Muscle of leg (tissue), 11 donors: ENCODE data around the gene MAN1B1. TPM values are rescaled to one million over a fixed set of nuclear protein-coding genes. Genes with fewer than 3 reads are reported as not detected.
A peak's percentile ranks its signal among the peaks of the same experiment; 100 is the strongest.

Experiments used
- DNase-seq: peaks from one replicate; pipeline ENCODE4 v3.0.0; 2013
- H3K27ac ChIP-seq: one replicate; pipeline ENCODE4 v1.5.1; 2013; ENCODE audit warnings: mild to moderate bottlenecking, low read length, control low read depth
- H3K27me3 ChIP-seq: one replicate; pipeline ENCODE4 v1.6.1; 2013; ENCODE audit warnings: low read length; ENCODE audit not compliant: control insufficient read depth, insufficient read depth
- H3K36me3 ChIP-seq: one replicate; pipeline ENCODE4 v1.6.1; 2013; ENCODE audit warnings: low read length; ENCODE audit not compliant: control insufficient read depth, insufficient read depth
- H3K4me1 ChIP-seq: one replicate; pipeline ENCODE4 v1.6.1; 2013; ENCODE audit warnings: low read length; ENCODE audit not compliant: control insufficient read depth, insufficient read depth
- H3K4me3 ChIP-seq: one replicate; pipeline ENCODE4 v1.5.1; 2013; ENCODE audit warnings: low read length, control low read depth
- H3K9me3 ChIP-seq: replicated peaks from 2 replicates; pipeline ENCODE4 v1.6.1; 2013; ENCODE audit warnings: low read depth, low read length; ENCODE audit not compliant: control insufficient read depth
- WGBS: methylation state at CpG from one replicate; pipeline ENCODE4 v1.1.5; 2013; ENCODE audit warnings: missing lambda C conversion rate; ENCODE audit not compliant: insufficient coverage; 5-methylcytosine and 5-hydroxymethylcytosine counted together
- polyA plus RNA-seq, 8 donors: library from polyadenylated mRNA; unstranded; fragments of 120-200 nt; gene quantifications; one replicate each; pipeline versions ENCODE4 v1.2.1 to v1.2.3, GENCODE V29; 2013; ENCODE audit warnings: inconsistent platforms in 1 of 8, low replicate concordance in 1 of 8; ENCODE audit not compliant: insufficient read length in 8 of 8, insufficient read depth in 1 of 8
- total RNA-seq: library from RNA; stranded (reverse); fragments of 120-200 nt; gene quantifications from one replicate; pipeline ENCODE4 v1.2.4, GENCODE V29; 2013

The MAN1B1 gene
- total and polyA plus RNA-seq, 9 donors, result 38.5 to 59.0 (median 43.1) TPM

DNA sequence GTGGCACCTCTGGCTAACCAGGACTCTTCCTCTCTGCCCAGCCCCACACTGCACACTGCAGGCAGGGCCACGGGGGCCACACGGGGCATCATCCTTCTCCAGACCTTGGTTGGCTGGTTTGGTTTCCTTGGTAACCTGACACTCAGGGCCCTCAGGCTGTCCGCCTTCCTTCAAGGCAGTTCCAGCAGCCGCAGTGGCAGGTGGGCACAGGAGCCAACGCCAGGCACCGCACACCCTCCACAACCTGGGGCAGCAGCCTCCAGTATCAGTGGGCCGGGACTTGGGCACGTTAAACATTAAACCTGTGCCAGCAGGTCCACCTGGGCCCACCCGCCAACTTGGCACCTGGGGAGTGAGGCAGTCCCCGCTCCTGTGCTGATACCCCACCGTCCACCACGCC, 42.7 kb upstream of the MAN1B1 start:
- no peak overlapping the region for H3K4me3 ChIP-seq
- H3K4me1 ChIP-seq, result peaks cover 31% of the 10 kb centered on the region
- WGBS, result 63% methylated on average over 12 of the region's 12 CpGs
- DNase-seq, result no peak
- H3K27ac ChIP-seq, result peak overlapping the region; percentile 55
- H3K9me3 ChIP-seq, result no peaks in the 10 kb centered on the region
- H3K36me3 ChIP-seq, result peaks cover 10% of the 10 kb centered on the region
- H3K27me3 ChIP-seq, result peaks cover 53% of the 10 kb centered on the region

DNA sequence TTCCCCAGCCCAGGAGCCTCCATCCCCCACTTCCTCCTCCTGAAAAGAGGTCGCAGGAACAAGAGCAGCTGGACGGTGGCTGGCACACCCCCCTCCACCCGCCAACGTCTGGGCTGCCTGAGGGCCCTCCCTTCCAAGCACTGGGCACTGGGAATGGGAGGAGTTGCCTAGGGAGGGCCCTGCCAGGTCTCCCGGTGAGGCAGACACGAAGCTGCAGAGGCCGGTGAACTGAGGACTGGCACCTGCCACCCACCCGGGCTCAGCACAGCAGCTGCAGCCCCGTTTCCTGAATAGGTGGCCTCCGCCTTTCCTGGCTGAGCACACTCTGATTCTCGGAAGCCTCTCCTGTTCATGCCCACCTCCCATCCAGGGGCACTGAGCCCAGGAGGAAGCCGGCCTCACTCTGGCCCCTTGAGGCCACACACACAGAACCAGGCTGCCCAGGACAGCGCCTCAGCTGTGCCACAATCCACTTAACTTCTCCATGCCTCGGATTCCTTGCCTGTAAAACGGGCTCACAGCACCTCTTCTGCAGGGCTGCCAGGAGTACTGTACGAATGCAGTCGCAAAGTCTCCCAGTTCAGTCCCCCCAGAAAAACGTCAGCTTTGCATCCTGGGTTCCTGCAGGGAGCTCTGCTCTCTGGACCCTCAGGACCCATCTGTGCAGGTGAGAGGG, 42.1 kb upstream of the MAN1B1 start:
- Histone ChIP-seq H3K27ac (peak overlapping the region; percentile 55), H3K9me3 (no peaks in the 10 kb centered on the region), H3K27me3 (peaks cover 59% of the 10 kb centered on the region), H3K36me3 (peaks cover 7% of the 10 kb centered on the region), H3K4me3 (peak overlapping the region; percentile 45), H3K4me1 (peaks cover 34% of the 10 kb centered on the region)
- no peak for DNase-seq
- 33% methylated on average over 14 of the region's 18 CpGs for WGBS

DNA sequence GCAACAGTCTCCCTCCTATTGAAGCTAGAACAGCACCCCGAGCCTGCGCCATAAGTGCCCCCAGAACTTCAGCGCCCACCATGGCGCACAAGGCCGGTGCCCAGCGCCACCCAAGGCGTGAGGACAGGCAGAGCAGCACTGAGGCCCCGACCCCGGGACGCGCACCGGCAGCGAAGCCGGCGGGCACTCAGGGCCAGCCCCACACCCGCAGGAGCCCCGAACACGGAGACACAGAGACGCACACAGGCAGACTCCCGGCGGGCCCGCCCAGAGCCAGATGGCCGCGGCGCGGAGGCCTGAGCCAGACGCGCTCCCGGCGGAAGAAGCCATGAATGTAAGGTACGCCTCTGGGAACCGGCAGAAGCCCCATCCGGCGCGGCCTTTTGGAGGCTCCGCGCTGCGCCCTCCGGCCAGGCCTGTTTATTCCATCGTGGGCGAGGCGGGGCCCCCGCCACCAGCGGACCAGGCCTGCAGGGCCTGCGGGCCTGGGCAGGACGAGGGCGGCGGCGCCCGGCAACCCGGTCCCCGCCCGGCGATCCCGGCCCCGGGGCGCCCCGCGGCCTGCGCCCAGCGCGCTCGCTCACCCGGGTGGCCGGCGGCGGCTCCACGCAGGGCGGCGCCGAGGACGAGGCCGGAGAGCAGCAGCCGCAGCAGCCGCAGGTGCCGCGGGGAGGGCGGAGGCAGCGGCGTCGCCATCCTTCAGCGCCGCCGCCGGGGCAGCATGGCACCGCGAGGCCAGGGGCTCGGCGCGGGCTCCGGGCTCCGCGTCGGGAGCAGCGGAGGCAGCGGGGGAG, 41.3 kb upstream of the MAN1B1 start:
- DNase-seq, result peak; percentile 58
- H3K27ac ChIP-seq, result peak overlapping the region; percentile 35

DNA sequence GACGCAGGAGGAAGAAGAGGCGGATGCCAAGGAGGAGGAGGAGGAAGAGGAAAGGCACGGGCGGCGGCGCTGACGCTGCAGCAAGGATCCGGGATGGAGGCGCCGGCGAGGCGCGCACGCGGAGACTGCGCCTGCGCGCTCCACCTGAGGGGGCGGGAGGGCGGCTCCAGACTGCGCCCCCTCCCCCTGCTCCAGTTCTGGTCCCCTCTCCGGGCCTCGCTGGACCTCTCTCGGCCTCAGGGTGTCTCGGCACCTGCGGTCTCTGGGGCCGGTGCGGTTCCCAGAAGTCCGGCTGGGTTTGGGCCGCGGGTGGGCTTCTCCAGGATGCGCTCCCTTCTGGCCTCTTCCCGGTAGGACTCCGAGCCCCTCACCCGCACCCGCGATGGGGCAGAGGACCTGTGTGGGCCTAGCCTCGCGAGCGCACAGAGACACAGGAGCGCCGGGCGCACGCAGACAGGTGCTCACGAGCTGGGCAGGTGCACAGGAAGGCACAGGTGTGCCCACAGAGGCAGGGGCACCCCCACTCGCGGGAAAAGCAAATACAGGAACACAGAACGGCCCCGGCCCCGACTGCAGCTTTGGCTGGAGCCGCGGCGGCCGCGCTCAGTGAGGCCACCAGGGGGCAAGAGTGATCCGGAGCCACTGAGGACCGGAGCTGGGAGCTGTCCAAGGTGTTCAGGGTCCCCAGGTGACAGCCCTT, 40.5 kb upstream of the MAN1B1 start, which contains the start of gene NPDC1:
Gene NPDC1, minus strand, starts transcription at position 90 of the 700 bp plus-strand sequence. CDS start 188 bp downstream, outside the sequence.
- DNase-seq, result peak; percentile 89
- H3K9me3 ChIP-seq, result no peaks in the 10 kb centered on the region
- H3K4me3 ChIP-seq, result peak within 1 kb of the TSS; percentile 50
- H3K4me1 ChIP-seq, result peaks cover 35% of the 10 kb centered on the region
- no peaks in the 10 kb centered on the region for H3K36me3 ChIP-seq
- WGBS, result under 1% methylated on average over 56 of the region's 57 CpGs
- peak within 1 kb of the TSS; percentile 67 for H3K27ac ChIP-seq
- peaks cover 74% of the 10 kb centered on the region for H3K27me3 ChIP-seq

More for the DNA sequence above, 41.3 kb upstream of the MAN1B1 start:
- Histone ChIP-seq H3K36me3 (peaks cover 4% of the 10 kb centered on the region), H3K9me3 (no peaks in the 10 kb centered on the region), H3K27me3 (peaks cover 68% of the 10 kb centered on the region), H3K4me1 (peaks cover 35% of the 10 kb centered on the region), H3K4me3 (peak overlapping the region; percentile 50)
- 2% methylated on average over 96 of the region's 96 CpGs for WGBS

DNA sequence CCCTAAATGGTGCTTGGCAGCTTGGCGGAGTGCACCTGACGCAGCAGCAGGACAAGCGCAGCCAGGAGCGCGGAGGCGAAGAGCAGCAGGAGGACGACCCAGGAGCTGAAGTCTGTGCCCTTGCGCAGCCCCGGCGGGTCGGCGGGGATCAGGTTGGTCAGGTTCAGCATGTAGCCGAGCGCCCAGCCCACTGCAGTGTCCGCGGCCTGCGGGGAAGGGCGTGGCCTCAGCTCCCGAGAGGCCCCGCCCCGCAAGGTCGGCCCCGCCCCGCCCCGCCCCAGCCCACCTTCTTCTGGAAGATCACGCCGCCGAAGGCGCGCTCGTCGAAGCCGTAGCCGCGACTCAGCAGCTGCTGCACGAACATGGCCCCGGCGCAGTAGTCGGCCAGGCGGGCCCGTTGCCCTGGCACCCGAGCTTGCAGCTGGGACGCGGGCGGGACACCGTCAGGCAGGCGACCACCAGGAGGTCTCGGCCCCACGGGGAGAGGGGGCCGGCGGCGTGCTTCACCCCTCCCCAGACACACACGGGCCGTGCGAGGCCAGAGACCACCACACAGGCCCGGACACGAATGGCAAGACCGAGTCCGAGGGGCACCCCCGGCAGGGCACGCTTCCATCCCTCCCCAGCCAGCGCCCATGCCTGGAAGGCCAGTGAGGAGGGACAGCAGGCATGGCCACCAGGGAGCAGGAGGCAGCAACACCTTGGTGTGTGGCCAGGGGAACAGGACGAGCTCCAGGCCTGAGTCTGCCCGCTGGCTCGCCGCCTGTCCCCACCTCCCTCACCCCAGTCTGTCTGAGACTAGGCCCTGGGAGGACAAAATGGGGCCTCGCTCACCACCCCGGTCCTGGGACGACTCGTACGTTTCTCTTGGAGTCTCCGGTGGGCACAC, 37.9 kb upstream of the MAN1B1 start:
- Histone ChIP-seq H3K27ac (no peak overlapping the region), H3K4me3 (no peak overlapping the region), H3K36me3 (no peaks in the 10 kb centered on the region), H3K9me3 (no peaks in the 10 kb centered on the region), H3K27me3 (peaks cover 91% of the 10 kb centered on the region), H3K4me1 (peaks cover 47% of the 10 kb centered on the region)
- no peak for DNase-seq
- 33% methylated on average over 61 of the region's 72 CpGs for WGBS

GRCh38 chr9:137049544-137050449, 37.0 kb upstream of the MAN1B1 start:
- no peaks in the 10 kb centered on the region for H3K9me3 ChIP-seq
- no peak overlapping the region for H3K27ac ChIP-seq
- H3K4me1 ChIP-seq, result peaks cover 46% of the 10 kb centered on the region
- no peaks in the 10 kb centered on the region for H3K36me3 ChIP-seq
- H3K4me3 ChIP-seq, result no peak overlapping the region
- peaks cover 90% of the 10 kb centered on the region for H3K27me3 ChIP-seq
- WGBS, result 49% methylated on average over 33 of the region's 38 CpGs
- DNase-seq, result no peak

DNA sequence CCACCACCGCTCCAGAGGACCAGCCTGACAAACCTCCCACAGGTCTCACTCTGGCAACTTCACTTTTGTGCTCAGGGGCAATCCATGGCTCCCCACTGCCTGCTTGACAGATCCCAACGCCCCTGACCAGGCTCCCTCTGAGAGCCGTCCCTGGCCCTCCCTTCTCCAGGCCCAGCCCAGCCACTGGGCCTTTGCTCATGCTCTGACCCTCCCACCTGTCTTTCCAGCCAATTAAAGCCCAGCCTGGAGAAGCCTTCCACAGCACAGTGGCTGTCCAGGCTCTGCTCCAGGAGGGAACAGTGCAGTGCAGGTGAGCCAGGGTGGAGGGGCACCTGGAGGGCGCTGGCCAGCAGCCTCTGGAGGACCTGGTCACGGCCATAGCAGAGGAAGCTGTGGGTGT, 36.2 kb upstream of the MAN1B1 start:
- Histone ChIP-seq H3K4me3 (no peak overlapping the region), H3K9me3 (no peaks in the 10 kb centered on the region), H3K4me1 (peaks cover 47% of the 10 kb centered on the region), H3K36me3 (no peaks in the 10 kb centered on the region), H3K27me3 (peaks cover 90% of the 10 kb centered on the region), H3K27ac (no peak overlapping the region)
- no peak for DNase-seq
- whole genome bisulfite sequencing, result 68% methylated on average over 4 of the region's 5 CpGs

- DNase-seq, result no peak
- WGBS, result 87% methylated on average over 11 of the region's 17 CpGs
- H3K4me1 ChIP-seq, result peaks cover 51% of the 10 kb centered on the region
- H3K27me3 ChIP-seq, result peaks cover 89% of the 10 kb centered on the region
- H3K9me3 ChIP-seq, result no peaks in the 10 kb centered on the region
- H3K36me3 ChIP-seq, result no peaks in the 10 kb centered on the region
- no peak overlapping the region for H3K4me3 ChIP-seq
- no peak overlapping the region for H3K27ac ChIP-seq
Observed at GRCh38 chr9:137051145-137051724, 35.5 kb upstream of the MAN1B1 start.
